ENCODE data around the gene CEP120.
"Not testable (repeated sequence)": the region's sequence is repeated elsewhere in the genome, so short reads cannot be mapped to it uniquely, and the experiment has no call there.

Gene CEP120

GRCh38 chr5:123438244-123438643, 15.0 kb upstream of the CEP120 start:
- DNase-seq: no peak

GRCh38 chr5:123436201-123436600, 13.0 kb upstream of the CEP120 start:
- DNase-seq: no peak

- no peak for DNase-seq
Observed at GRCh38 chr5:123434796-123435195, 11.6 kb upstream of the CEP120 start.

GRCh38 chr5:123433596-123433995, 10.4 kb upstream of the CEP120 start:
- no peak for DNase-seq

- not testable (repeated sequence) for DNase-seq
Observed at GRCh38 chr5:123430441-123430840, 7.2 kb upstream of the CEP120 start.

- peak; percentile 93 for DNase-seq
Observed at GRCh38 chr5:123429993-123430392, 6.8 kb upstream of the CEP120 start.

- DNase-seq: no peak
Observed at GRCh38 chr5:123429221-123429954, 6.2 kb upstream of the CEP120 start.

GRCh38 chr5:123428521-123429220, 5.5 kb upstream of the CEP120 start:
- no peak for DNase-seq

- no peak for DNase-seq
Observed at GRCh38 chr5:123427281-123427680, 4.1 kb upstream of the CEP120 start.

- no peak for DNase-seq
Observed at GRCh38 chr5:123425431-123425830, 2.2 kb upstream of the CEP120 start.

- peak; percentile 16 for DNase-seq
Observed at GRCh38 chr5:123422433-123423277, 548 bp downstream of the CEP120 start.

GRCh38 chr5:123421773-123422172, 1.4 kb downstream of the CEP120 start:
- DNase-seq: no peak

GRCh38 chr5:123414974-123415373, 8.2 kb downstream of the CEP120 start:
- DNase-seq: no peak

GRCh38 chr5:123412206-123412605, 11.0 kb downstream of the CEP120 start:
- DNase-seq: no peak

- not testable (repeated sequence) for DNase-seq
Observed at GRCh38 chr5:123401999-123402398, 21.2 kb downstream of the CEP120 start.

GRCh38 chr5:123401320-123401719, 21.9 kb downstream of the CEP120 start:
- no peak for DNase-seq

- not testable (repeated sequence) for DNase-seq
Observed at GRCh38 chr5:123400870-123401291, 22.3 kb downstream of the CEP120 start.

- no peak for DNase-seq
Observed at GRCh38 chr5:123398058-123398733, 25.0 kb downstream of the CEP120 start.

- DNase-seq: no peak
Observed at GRCh38 chr5:123397538-123397937, 25.7 kb downstream of the CEP120 start.

GRCh38 chr5:123391009-123391408, 32.2 kb downstream of the CEP120 start:
- no peak for DNase-seq

GRCh38 chr5:123389794-123390193, 33.4 kb downstream of the CEP120 start:
- DNase-seq: no peak

GRCh38 chr5:123387313-123387712, 35.9 kb downstream of the CEP120 start:
- no peak for DNase-seq

- no peak for DNase-seq
Observed at GRCh38 chr5:123382252-123382651, 41.0 kb downstream of the CEP120 start.

All from fibroblast of skin of abdomen (primary cell).